Smooth muscle cell (in vitro differentiated cells): ENCODE results near the gene NRG3. TPM values are rescaled to one million over a fixed set of nuclear protein-coding genes. Genes with fewer than 3 reads are reported as not detected.

Experiments used
- DNase-seq: peaks from one replicate; lab custom pipeline; 2025; ENCODE audit not compliant: unreplicated experiment; lab: John Stamatoyannopoulos, UW
- H2AFZ ChIP-seq: fragments of 200-600 bp; sonication (generic); 2 replicates; pipeline ENCODE4 v1.6.0; 2016; ENCODE audit warnings: antibody characterized with exemption, low read depth, mild to moderate bottlenecking
- H3F3A ChIP-seq: fragments of 200-600 bp; sonication (generic); 2 replicates; pipeline ENCODE4 v1.6.0; 2017; ENCODE audit warnings: antibody characterized with exemption, low read depth
- H3K27ac ChIP-seq: fragments of 200-600 bp; sonication (generic); 2 replicates; pipeline ENCODE4 v1.5.1; 2016; ENCODE audit warnings: low read depth, mild to moderate bottlenecking
- H3K27me3 ChIP-seq: fragments of 200-600 bp; sonication (generic); 2 replicates; pipeline ENCODE4 v1.6.1; 2016; ENCODE audit warnings: low read depth, mild to moderate bottlenecking
- H3K36me3 ChIP-seq: fragments of 200-600 bp; sonication (generic); 2 replicates; pipeline ENCODE4 v1.5.1; 2016; ENCODE audit warnings: low read depth
- H3K4me1 ChIP-seq: fragments of 200-600 bp; sonication (generic); 2 replicates; pipeline ENCODE4 v1.5.1; 2016; ENCODE audit warnings: low read depth
- H3K4me2 ChIP-seq: fragments of 200-600 bp; sonication (generic); 2 replicates; pipeline ENCODE4 v1.6.0; 2016; ENCODE audit warnings: mild to moderate bottlenecking
- H3K4me3 ChIP-seq: fragments of 200-600 bp; sonication (generic); 2 replicates; pipeline ENCODE4 v1.5.1; 2016; ENCODE audit warnings: mild to moderate bottlenecking
- H3K79me2 ChIP-seq: fragments of 200-600 bp; sonication (generic); 2 replicates; pipeline ENCODE4 v1.6.0; 2016; ENCODE audit warnings: low read depth, mild to moderate bottlenecking
- H3K9ac ChIP-seq: fragments of 200-600 bp; sonication (generic); 2 replicates; pipeline ENCODE4 v1.6.0; 2016; ENCODE audit warnings: low read depth
- H3K9me3 ChIP-seq: fragments of 200-600 bp; sonication (generic); replicated peaks from 2 replicates; pipeline ENCODE4 v1.5.1; 2016; ENCODE audit warnings: low read depth
- H4K20me1 ChIP-seq: fragments of 200-600 bp; sonication (generic); 2 replicates; pipeline ENCODE4 v1.6.0; 2016; ENCODE audit warnings: low read depth
- CTCF ChIP-seq: fragments of 200-600 bp; sonication (generic); IDR thresholded peaks from 2 replicates; pipeline ENCODE4 v1.5.1; 2017; ENCODE audit warnings: borderline replicate concordance, mild to moderate bottlenecking, antibody characterized with exemption; ENCODE audit not compliant: insufficient read depth, poor library complexity, severe bottlenecking
- WGBS: methylation state at CpG from one replicate; pipeline ENCODE4 v1.1.7; 2016; ENCODE audit warnings: low lambda C conversion rate; 5-methylcytosine and 5-hydroxymethylcytosine counted together
- polyA plus RNA-seq: library from polyadenylated mRNA; unstranded; fragments of >200 nt; fragmentation: Nextera tagmentation; extraction: Ambion mirVana; gene quantifications from 2 replicates; pipeline ENCODE4 v1.2.1, GENCODE V29; 2016
- total RNA-seq: library from RNA; depleted of rRNA; stranded (reverse); fragments of >200 nt; gene quantifications from 2 replicates; pipeline ENCODE4 v1.2.3, GENCODE V29; 2014

Gene NRG3
- total and polyA plus RNA-seq, 2 experiments from 2014 or later: 4.0 to 4.8 TPM

DNA sequence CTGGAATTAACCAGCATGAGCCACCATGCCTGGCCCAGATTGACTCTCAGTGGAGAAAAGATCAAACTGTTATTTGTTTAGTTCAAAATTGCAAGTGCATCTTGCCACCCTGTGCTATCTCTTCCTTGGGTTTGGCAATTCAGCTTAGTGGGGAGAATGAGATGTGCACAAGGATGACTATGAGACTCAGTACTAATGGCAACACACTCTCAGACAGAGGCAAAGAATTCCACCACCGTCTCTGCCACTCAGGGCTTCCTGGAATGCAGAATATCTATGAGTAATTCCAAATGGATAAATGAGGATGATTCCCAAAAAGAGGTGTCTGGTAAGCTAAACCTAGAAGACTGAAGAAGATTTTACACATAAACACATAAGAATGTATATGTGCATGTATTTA lies 525.8 kb downstream of the NRG3 start:
- Histone ChIP-seq H3K9me3 (no peaks in the 10 kb centered on the region), H3K27me3 (no peaks in the 10 kb centered on the region), H3K36me3 (no peaks in the 10 kb centered on the region), H4K20me1 (no peaks in the 10 kb centered on the region), H3K4me2 (no peak overlapping the region), H3K4me1 (no peaks in the 10 kb centered on the region), H2AFZ (no peak overlapping the region), H3K79me2 (no peaks in the 10 kb centered on the region), H3K27ac (no peak overlapping the region), H3F3A (no peaks in the 10 kb centered on the region), H3K4me3 (no peak overlapping the region), H3K9ac (no peak overlapping the region)
- DNase-seq: no peak
- no peak for TF ChIP-seq CTCF
- WGBS: 9% methylated on average over 1 of the region's 1 CpG

- Histone ChIP-seq H3K4me3 (no peak overlapping the region), H3K27me3 (no peaks in the 10 kb centered on the region), H3K36me3 (no peaks in the 10 kb centered on the region), H3K9ac (no peak overlapping the region), H3K27ac (no peak overlapping the region), H4K20me1 (no peaks in the 10 kb centered on the region), H3K4me1 (no peaks in the 10 kb centered on the region), H2AFZ (no peak overlapping the region), H3K4me2 (no peak overlapping the region), H3K9me3 (no peaks in the 10 kb centered on the region), H3F3A (no peaks in the 10 kb centered on the region), H3K79me2 (no peaks in the 10 kb centered on the region)
- TF ChIP-seq CTCF: no peak
- 77% methylated on average over 4 of the region's 4 CpGs for WGBS
- no peak for DNase-seq
Measured at GRCh38 chr10:82402906-82403401, 528.0 kb downstream of the NRG3 start.

GRCh38 chr10:82409671-82410070 lies 534.7 kb downstream of the NRG3 start:
- DNase-seq: no peak

More at GRCh38 chr10:82409671-82410070, 534.7 kb downstream of the NRG3 start:
- H3K4me2 ChIP-seq: no peak overlapping the region
- H3K9ac ChIP-seq: no peak overlapping the region
- H3F3A ChIP-seq: peaks cover 10% of the 10 kb centered on the region
- no peak overlapping the region for H3K27ac ChIP-seq
- no peak for TF ChIP-seq CTCF
- 97% methylated on average over 2 of the region's 2 CpGs for WGBS
- H3K9me3 ChIP-seq: no peaks in the 10 kb centered on the region
- H3K4me3 ChIP-seq: no peak overlapping the region
- H3K36me3 ChIP-seq: no peaks in the 10 kb centered on the region
- no peak overlapping the region for H2AFZ ChIP-seq
- H4K20me1 ChIP-seq: no peaks in the 10 kb centered on the region
- H3K79me2 ChIP-seq: no peaks in the 10 kb centered on the region
- H3K27me3 ChIP-seq: no peaks in the 10 kb centered on the region
- no peaks in the 10 kb centered on the region for H3K4me1 ChIP-seq
